T-helper 2 cell treated with Interferon-gamma antibody and Interleukin-4, amounts not matched to agents 5 μg/mL and 100 μg/mL, for 36 hours (primary cell): ENCODE data around the gene ZNF786.
"Not testable (repeated sequence)": the region's sequence is repeated elsewhere in the genome, so short reads cannot be mapped to it uniquely, and the experiment has no call there.

Source experiments
- DNase-seq: peaks from one replicate; pipeline ENCODE4 v3.0.0; 2021; ENCODE audit warnings: low spot score
- H3K27ac Mint-ChIP-seq: one replicate; pipeline ENCODE4 v1.8.0; 2021; ENCODE audit warnings: mild to moderate bottlenecking, mixed read lengths
- H3K27me3 Mint-ChIP-seq: one replicate; pipeline ENCODE4 v1.8.0; 2021; ENCODE audit warnings: low read depth, mixed read lengths
- H3K36me3 Mint-ChIP-seq: one replicate; pipeline ENCODE4 v1.8.0; 2021; ENCODE audit warnings: low read depth, mixed read lengths
- H3K4me1 Mint-ChIP-seq: one replicate; pipeline ENCODE4 v1.8.0; 2021; ENCODE audit warnings: low read depth, mixed read lengths
- H3K4me3 Mint-ChIP-seq: one replicate; pipeline ENCODE4 v1.8.0; 2022; ENCODE audit warnings: mild to moderate bottlenecking, moderate library complexity, mixed read lengths
- H3K9me3 Mint-ChIP-seq: one replicate; pipeline ENCODE4 v1.8.0; 2021; ENCODE audit warnings: mixed read lengths

Gene ZNF786

GRCh38 chr7:149070372-149071125, 20.0 kb downstream of the ZNF786 start:
- Mint-ChIP-seq H3K4me3 (no peak overlapping the region), H3K9me3 (no peaks in the 10 kb centered on the region), H3K36me3 (peaks cover 24% of the 10 kb centered on the region), H3K27ac (no peak overlapping the region), H3K27me3 (no peaks in the 10 kb centered on the region), H3K4me1 (peaks cover 6% of the 10 kb centered on the region)
- DNase-seq = no peak

GRCh38 chr7:149067869-149068268, 22.6 kb downstream of the ZNF786 start:
- Mint-ChIP-seq H3K27ac (no peak overlapping the region), H3K36me3 (peaks cover 18% of the 10 kb centered on the region), H3K27me3 (no peaks in the 10 kb centered on the region), H3K4me1 (peaks cover 15% of the 10 kb centered on the region), H3K9me3 (no peaks in the 10 kb centered on the region), H3K4me3 (no peak overlapping the region)
- no peak for DNase-seq

- Mint-ChIP-seq H3K27ac (no peak overlapping the region), H3K27me3 (no peaks in the 10 kb centered on the region), H3K36me3 (peaks cover 6% of the 10 kb centered on the region), H3K4me1 (peaks cover 15% of the 10 kb centered on the region), H3K4me3 (no peak overlapping the region), H3K9me3 (no peaks in the 10 kb centered on the region)
- no peak for DNase-seq
Measured at GRCh38 chr7:149063476-149063875, 27.0 kb downstream of the ZNF786 start.

GRCh38 chr7:149062217-149062899, 28.2 kb downstream of the ZNF786 start:
- not testable (repeated sequence) for H3K27me3 Mint-ChIP-seq, DNase-seq, H3K27ac Mint-ChIP-seq, H3K4me3 Mint-ChIP-seq, H3K36me3 Mint-ChIP-seq, H3K9me3 Mint-ChIP-seq
- H3K4me1 Mint-ChIP-seq = peaks cover 15% of the 10 kb centered on the region

- no peak for DNase-seq
- no peak overlapping the region for H3K27ac Mint-ChIP-seq
- no peaks in the 10 kb centered on the region for H3K36me3 Mint-ChIP-seq
- no peak overlapping the region for H3K4me3 Mint-ChIP-seq
- H3K9me3 Mint-ChIP-seq = no peaks in the 10 kb centered on the region
- H3K4me1 Mint-ChIP-seq = peaks cover 11% of the 10 kb centered on the region
- H3K27me3 Mint-ChIP-seq = no peaks in the 10 kb centered on the region
Measured at GRCh38 chr7:149060156-149060555, 30.4 kb downstream of the ZNF786 start.

- H3K9me3 Mint-ChIP-seq = no peaks in the 10 kb centered on the region
- H3K4me1 Mint-ChIP-seq = peaks cover 2% of the 10 kb centered on the region
- DNase-seq = no peak
- no peaks in the 10 kb centered on the region for H3K27me3 Mint-ChIP-seq
- no peaks in the 10 kb centered on the region for H3K36me3 Mint-ChIP-seq
- H3K27ac Mint-ChIP-seq = no peak overlapping the region
- no peak overlapping the region for H3K4me3 Mint-ChIP-seq
Measured at GRCh38 chr7:149053885-149054284, 36.6 kb downstream of the ZNF786 start.

GRCh38 chr7:149053384-149053783, 37.1 kb downstream of the ZNF786 start:
- Mint-ChIP-seq H3K27me3 (no peaks in the 10 kb centered on the region), H3K27ac (no peak overlapping the region), H3K36me3 (no peaks in the 10 kb centered on the region), H3K4me3 (no peak overlapping the region), H3K9me3 (no peaks in the 10 kb centered on the region), H3K4me1 (peaks cover 2% of the 10 kb centered on the region)
- no peak for DNase-seq

GRCh38 chr7:149050941-149051340, 39.6 kb downstream of the ZNF786 start:
- no peak overlapping the region for H3K4me3 Mint-ChIP-seq
- peaks cover 2% of the 10 kb centered on the region for H3K27me3 Mint-ChIP-seq
- no peak overlapping the region for H3K27ac Mint-ChIP-seq
- H3K36me3 Mint-ChIP-seq = no peaks in the 10 kb centered on the region
- H3K4me1 Mint-ChIP-seq = peaks cover 2% of the 10 kb centered on the region
- no peaks in the 10 kb centered on the region for H3K9me3 Mint-ChIP-seq
- DNase-seq = no peak

GRCh38 chr7:149048805-149049204, 41.7 kb downstream of the ZNF786 start:
- no peaks in the 10 kb centered on the region for H3K36me3 Mint-ChIP-seq
- H3K9me3 Mint-ChIP-seq = no peaks in the 10 kb centered on the region
- peaks cover 2% of the 10 kb centered on the region for H3K27me3 Mint-ChIP-seq
- H3K4me1 Mint-ChIP-seq = peaks cover 2% of the 10 kb centered on the region
- no peak overlapping the region for H3K4me3 Mint-ChIP-seq
- DNase-seq = no peak
- H3K27ac Mint-ChIP-seq = no peak overlapping the region

GRCh38 chr7:149046416-149046815, 44.1 kb downstream of the ZNF786 start:
- Mint-ChIP-seq H3K27ac (no peak overlapping the region), H3K9me3 (no peaks in the 10 kb centered on the region), H3K27me3 (peaks cover 2% of the 10 kb centered on the region), H3K4me1 (peaks cover 2% of the 10 kb centered on the region), H3K4me3 (no peak overlapping the region), H3K36me3 (no peaks in the 10 kb centered on the region)
- DNase-seq = no peak

GRCh38 chr7:149043936-149044335, 46.6 kb downstream of the ZNF786 start:
- Mint-ChIP-seq H3K27me3 (peaks cover 2% of the 10 kb centered on the region), H3K36me3 (no peaks in the 10 kb centered on the region), H3K9me3 (no peaks in the 10 kb centered on the region), H3K4me3 (no peak overlapping the region), H3K4me1 (no peaks in the 10 kb centered on the region), H3K27ac (no peak overlapping the region)
- DNase-seq = no peak

- DNase-seq = no peak
- Mint-ChIP-seq H3K4me3 (no peak overlapping the region), H3K9me3 (peaks cover 14% of the 10 kb centered on the region), H3K27me3 (no peaks in the 10 kb centered on the region), H3K36me3 (peaks cover 4% of the 10 kb centered on the region), H3K4me1 (peaks cover 2% of the 10 kb centered on the region), H3K27ac (no peak overlapping the region)
Measured at GRCh38 chr7:149041350-149041749, 49.2 kb downstream of the ZNF786 start.

GRCh38 chr7:149038641-149039040, 51.9 kb downstream of the ZNF786 start:
- DNase-seq, H3K27me3 Mint-ChIP-seq, H3K36me3 Mint-ChIP-seq, H3K27ac Mint-ChIP-seq, H3K4me3 Mint-ChIP-seq, H3K4me1 Mint-ChIP-seq: not testable (repeated sequence)
- peaks cover 21% of the 10 kb centered on the region for H3K9me3 Mint-ChIP-seq

GRCh38 chr7:149036676-149037075, 53.8 kb downstream of the ZNF786 start:
- H3K27me3 Mint-ChIP-seq = peaks cover 3% of the 10 kb centered on the region
- H3K4me1 Mint-ChIP-seq = peaks cover 2% of the 10 kb centered on the region
- H3K36me3 Mint-ChIP-seq = peaks cover 4% of the 10 kb centered on the region
- no peak overlapping the region for H3K4me3 Mint-ChIP-seq
- no peak overlapping the region for H3K27ac Mint-ChIP-seq
- H3K9me3 Mint-ChIP-seq = peaks cover 21% of the 10 kb centered on the region
- DNase-seq = no peak
